Right atrium auricular region (tissue), 2 donors: ENCODE data around the gene PHYHIPL. TPM values are rescaled to one million over a fixed set of nuclear protein-coding genes. Genes with fewer than 3 reads are reported as not detected.

Experiments used
- DNase-seq: peaks from one replicate; pipeline ENCODE4 v3.0.0-alpha.2; 2019; ENCODE audit warnings: low spot score
- H3K27ac ChIP-seq, 2 donors: fragments of 200-600 bp; sonication (generic); 1 replicate in 1 of 2; 2 replicates in 1 of 2; pipeline ENCODE4 v1.5.1; 2016 to 2019
- H3K27me3 ChIP-seq, 2 donors: fragments of 200-600 bp; sonication (generic); one replicate each; pipeline versions ENCODE4 v1.5.1 to v1.6.0; 2017 to 2019
- H3K36me3 ChIP-seq: fragments of 200-600 bp; sonication (generic); one replicate; pipeline ENCODE4 v1.5.1; 2016
- H3K4me1 ChIP-seq, 2 donors: fragments of 200-600 bp; sonication (generic); one replicate each; pipeline versions ENCODE4 v1.5.1 to v1.6.0; 2017 to 2019
- H3K4me3 ChIP-seq, 2 donors: fragments of 200-600 bp; sonication (generic); 1 replicate in 1 of 2; 2 replicates in 1 of 2; pipeline ENCODE4 v1.5.1; 2017 to 2019; ENCODE audit warnings: mild to moderate bottlenecking in 1 of 2, moderate library complexity in 1 of 2
- H3K9me3 ChIP-seq, 2 donors: fragments of 200-600 bp; sonication (generic); one replicate each; pipeline ENCODE4 v1.5.1; 2019
- CTCF ChIP-seq, 2 donors: fragments of 200-600 bp; sonication (generic); IDR thresholded peaks; one replicate each; pipeline ENCODE4 v1.5.1; 2019; ENCODE audit warnings: antibody characterized with exemption in 2 of 2
- total RNA-seq, 2 donors: library from RNA; depleted of rRNA; stranded (reverse); fragments of >200 nt; gene quantifications; one replicate each; pipeline ENCODE4 v1.1.0, GENCODE V29; 2016

The PHYHIPL gene
- total RNA-seq, 2 donors from 2014 or later: 0.28 TPM; not detected in 1

GRCh38 chr10:59190332-59190731, 13.9 kb downstream of the PHYHIPL start:
- no peaks in the 10 kb centered on the region for H3K9me3 ChIP-seq
- H3K27ac ChIP-seq: no peak overlapping the region
- H3K36me3 ChIP-seq: no peaks in the 10 kb centered on the region
- H3K4me1 ChIP-seq: no peaks in the 10 kb centered on the region
- TF ChIP-seq CTCF (IDR thresholded peaks at IDR 0.05): no peak
- no peak overlapping the region for H3K4me3 ChIP-seq
- no peaks in the 10 kb centered on the region for H3K27me3 ChIP-seq
- no peak for DNase-seq

GRCh38 chr10:59206204-59206720, 29.8 kb downstream of the PHYHIPL start:
- TF ChIP-seq CTCF (IDR thresholded peaks at IDR 0.05): no peak

GRCh38 chr10:59212301-59212798, 35.9 kb downstream of the PHYHIPL start:
- no peaks in the 10 kb centered on the region for H3K36me3 ChIP-seq
- H3K27me3 ChIP-seq: no peaks in the 10 kb centered on the region
- no peak for TF ChIP-seq CTCF (IDR thresholded peaks at IDR 0.05)
- H3K27ac ChIP-seq: no peak overlapping the region
- no peak for DNase-seq
- no peaks in the 10 kb centered on the region for H3K4me1 ChIP-seq
- H3K9me3 ChIP-seq: no peaks in the 10 kb centered on the region
- H3K4me3 ChIP-seq: no peak overlapping the region

More at GRCh38 chr10:59206204-59206720, 29.8 kb downstream of the PHYHIPL start:
- Histone ChIP-seq H3K27me3 (no peaks in the 10 kb centered on the region), H3K4me1 (no peaks in the 10 kb centered on the region), H3K36me3 (no peaks in the 10 kb centered on the region), H3K9me3 (no peaks in the 10 kb centered on the region), H3K27ac (no peak overlapping the region), H3K4me3 (no peak overlapping the region)
- no peak for DNase-seq

- H3K9me3 ChIP-seq: no peaks in the 10 kb centered on the region
- H3K36me3 ChIP-seq: no peaks in the 10 kb centered on the region
- H3K4me3 ChIP-seq: no peak overlapping the region
- H3K4me1 ChIP-seq: no peaks in the 10 kb centered on the region
- TF ChIP-seq CTCF (IDR thresholded peaks at IDR 0.05): no peak
- DNase-seq: no peak
- H3K27ac ChIP-seq: no peak overlapping the region
- H3K27me3 ChIP-seq: no peaks in the 10 kb centered on the region
These were observed 37.7 kb downstream of the PHYHIPL start for GRCh38 chr10:59214160-59214559.

- H3K4me1 ChIP-seq: no peaks in the 10 kb centered on the region
- DNase-seq: no peak
- no peaks in the 10 kb centered on the region for H3K36me3 ChIP-seq
- no peaks in the 10 kb centered on the region for H3K9me3 ChIP-seq
- no peak for TF ChIP-seq CTCF (IDR thresholded peaks at IDR 0.05)
- no peak overlapping the region for H3K4me3 ChIP-seq
- no peak overlapping the region for H3K27ac ChIP-seq
- no peaks in the 10 kb centered on the region for H3K27me3 ChIP-seq
These were observed 39.9 kb downstream of the PHYHIPL start for GRCh38 chr10:59216178-59216869.
